Fibroblast of the aortic adventitia (primary cell): ENCODE data around the gene FAM13A. TPM values are rescaled to one million over a fixed set of nuclear protein-coding genes. Genes with fewer than 3 reads are reported as not detected.

Source experiments
- DNase-seq: peaks from one replicate; pipeline ENCODE4 v3.0.0-alpha.2; 2010; ENCODE audit warnings: low read depth
- H3K4me3 ChIP-seq: 2 replicates; pipeline ENCODE4 v1.5.1; 2011; ENCODE audit warnings: low read depth, mild to moderate bottlenecking, control low read depth, low read length, moderate library complexity
- CTCF ChIP-seq: IDR thresholded peaks from 2 replicates; pipeline ENCODE4 v1.5.1; 2011; ENCODE audit warnings: mild to moderate bottlenecking, low read length, control low read depth, inconsistent platforms; ENCODE audit not compliant: insufficient read depth
- total RNA-seq: library from RNA; depleted of rRNA; stranded (reverse); fragments of >200 nt; gene quantifications from 2 replicates; pipeline ENCODE4 v1.2.3, GENCODE V29; 2012; ENCODE audit warnings: low replicate concordance

FAM13A gene
- total RNA-seq, 1 donor, result 23.5 TPM

GRCh38 chr4:88963817-88964216 is 93.2 kb downstream of the FAM13A start:
- TF ChIP-seq CTCF, result no peak
- DNase-seq, result no peak

GRCh38 chr4:88962396-88962795 is 94.6 kb downstream of the FAM13A start:
- no peak for TF ChIP-seq CTCF
- H3K4me3 ChIP-seq, result no peak overlapping the region
- no peak for DNase-seq

More at GRCh38 chr4:88963817-88964216, 93.2 kb downstream of the FAM13A start:
- H3K4me3 ChIP-seq, result no peak overlapping the region

GRCh38 chr4:88960576-88960975 is 96.4 kb downstream of the FAM13A start:
- no peak overlapping the region for H3K4me3 ChIP-seq
- TF ChIP-seq CTCF, result no peak
- no peak for DNase-seq

GRCh38 chr4:88958080-88958479 is 98.9 kb downstream of the FAM13A start:
- no peak for DNase-seq
- no peak overlapping the region for H3K4me3 ChIP-seq
- no peak for TF ChIP-seq CTCF

GRCh38 chr4:88957570-88957969 is 99.4 kb downstream of the FAM13A start:
- DNase-seq, result no peak
- no peak for TF ChIP-seq CTCF

GRCh38 chr4:88955580-88956380 is 101.2 kb downstream of the FAM13A start:
- DNase-seq, result no peak
- no peak for TF ChIP-seq CTCF

More at GRCh38 chr4:88957570-88957969, 99.4 kb downstream of the FAM13A start:
- H3K4me3 ChIP-seq, result no peak overlapping the region

GRCh38 chr4:88953400-88953799 is 103.6 kb downstream of the FAM13A start:
- no peak for DNase-seq
- H3K4me3 ChIP-seq, result no peak overlapping the region
- no peak for TF ChIP-seq CTCF

More at GRCh38 chr4:88955580-88956380, 101.2 kb downstream of the FAM13A start:
- no peak overlapping the region for H3K4me3 ChIP-seq
